GM18511 (cell line): ENCODE data around the gene TGFBR1.
"Not testable (repeated sequence)": the region's sequence is repeated elsewhere in the genome, so short reads cannot be mapped to it uniquely, and the experiment has no call there.

Experiments used
- ATAC-seq: cut with Tn5 transposase; IDR thresholded peaks from one replicate; pipeline ENCODE4 v1.9.1; 2021; ENCODE audit warnings: mild to moderate bottlenecking, moderate library complexity; ENCODE audit not compliant: unreplicated experiment

TGFBR1 gene

DNA sequence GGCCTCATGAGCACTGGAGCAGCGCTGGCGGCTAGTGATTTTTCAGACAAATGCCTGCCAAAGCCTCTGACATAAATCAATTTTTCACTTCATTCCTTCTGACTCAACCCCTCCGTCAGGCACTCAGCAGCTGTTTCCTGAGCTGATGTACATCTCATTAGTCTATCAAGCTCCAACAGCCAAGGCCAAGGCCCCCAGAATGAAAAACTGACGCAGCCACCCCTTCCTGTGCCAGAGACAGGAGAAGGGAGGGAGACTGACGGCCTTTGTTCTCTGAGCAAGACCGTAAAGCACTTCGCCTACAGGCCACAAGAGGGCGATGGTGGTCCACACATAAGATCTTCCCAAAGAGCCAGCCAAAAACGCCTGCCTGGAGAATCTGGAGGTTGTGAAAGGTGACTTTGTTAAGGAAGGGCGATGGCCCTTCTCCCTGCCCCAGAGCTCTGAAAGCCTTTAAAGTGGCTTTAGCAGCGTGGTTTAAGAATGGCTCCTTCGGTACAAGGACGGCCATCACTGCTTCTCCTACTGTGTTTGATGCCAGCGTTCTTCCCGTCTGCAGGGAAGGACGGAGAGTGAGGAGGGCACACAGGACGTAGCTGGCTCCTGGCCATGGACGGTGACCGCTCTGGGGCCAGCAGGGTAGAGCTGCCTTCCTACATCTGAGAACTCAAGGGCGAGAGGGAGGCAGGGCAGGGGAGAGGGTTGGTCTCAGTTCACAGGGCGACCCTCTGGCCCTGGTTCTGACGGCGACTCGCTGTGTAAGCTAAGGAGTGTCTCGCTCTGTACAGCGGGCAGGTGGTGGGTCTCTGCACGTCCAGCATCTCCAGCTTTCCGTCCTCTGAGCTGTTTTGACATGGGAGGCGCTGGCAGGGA lies 79.8 kb downstream of the TGFBR1 start:
- peak; percentile 37 for ATAC-seq

DNA sequence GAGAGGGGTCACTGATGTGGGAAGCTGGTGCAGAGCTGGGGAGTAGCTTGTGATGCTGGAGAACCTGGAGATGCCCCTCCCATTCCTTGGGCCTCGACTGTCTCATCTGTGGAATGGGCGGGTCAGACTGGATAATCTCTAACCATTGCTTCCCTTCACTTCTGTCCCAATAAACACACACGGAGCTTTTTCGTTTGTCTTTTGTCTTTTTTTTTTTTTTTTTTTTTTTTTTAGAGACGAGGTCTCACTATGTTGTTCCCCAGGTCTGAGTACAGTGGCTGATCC lies 80.4 kb downstream of the TGFBR1 start:
- ATAC-seq = no peak

DNA sequence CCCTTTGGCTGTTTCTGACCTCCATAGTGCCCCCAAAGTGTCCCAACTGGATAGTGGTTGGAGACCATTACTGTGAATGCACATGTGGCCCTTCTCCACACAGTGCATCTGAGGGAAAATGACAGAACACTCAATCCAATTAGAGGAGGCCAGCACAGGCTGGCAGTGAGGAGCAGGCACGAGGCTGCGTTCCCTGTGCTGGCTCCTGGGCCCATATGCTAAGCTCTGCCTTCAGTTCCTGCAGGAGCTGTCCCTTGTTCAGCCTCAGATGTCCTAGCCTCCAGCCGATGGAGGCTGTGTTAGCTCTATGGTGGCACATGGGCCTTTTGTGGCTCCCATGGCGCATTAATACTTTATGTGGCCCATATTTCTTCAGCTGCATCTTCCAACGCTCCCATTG lies 81.0 kb downstream of the TGFBR1 start:
- ATAC-seq = no peak

DNA sequence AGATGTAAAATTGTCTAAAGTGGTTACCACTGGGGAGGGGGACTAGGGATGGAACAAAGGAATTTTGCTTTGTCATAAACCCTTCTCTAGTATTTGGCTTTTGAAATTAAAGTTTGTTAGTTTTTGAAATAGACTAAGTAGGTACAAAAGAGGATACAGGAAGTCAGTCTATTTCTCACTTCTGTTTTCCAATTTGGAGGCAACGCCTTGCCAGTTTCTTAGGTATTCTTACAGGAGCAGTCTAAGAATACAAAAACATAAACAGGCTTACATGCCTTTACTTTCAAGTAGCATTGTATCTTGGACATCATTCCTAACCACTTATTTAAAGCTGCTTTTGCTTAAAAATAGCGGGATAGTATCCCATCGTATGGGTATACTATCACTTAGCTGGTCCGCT lies 82.4 kb downstream of the TGFBR1 start:
- ATAC-seq = no peak

DNA sequence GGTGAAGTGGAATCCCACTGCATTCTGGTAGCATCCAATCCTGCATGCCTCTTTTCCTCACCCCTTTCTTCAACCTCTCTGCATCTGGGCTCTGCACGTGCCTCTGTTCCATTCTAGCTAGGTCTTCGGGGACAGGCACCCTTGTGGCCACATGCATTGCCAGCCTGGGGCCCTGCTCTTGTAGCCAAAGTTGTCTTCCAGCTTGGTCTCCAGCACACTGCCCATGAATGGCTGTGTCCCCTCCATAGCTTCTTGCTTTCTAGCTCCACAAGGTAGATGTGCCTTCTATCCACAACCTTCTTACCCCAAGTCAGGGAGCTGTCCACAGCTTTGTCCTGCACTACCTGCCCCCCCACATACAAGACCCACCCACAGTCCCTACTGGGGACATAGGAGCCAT lies 84.3 kb downstream of the TGFBR1 start:
- ATAC-seq = no peak

DNA sequence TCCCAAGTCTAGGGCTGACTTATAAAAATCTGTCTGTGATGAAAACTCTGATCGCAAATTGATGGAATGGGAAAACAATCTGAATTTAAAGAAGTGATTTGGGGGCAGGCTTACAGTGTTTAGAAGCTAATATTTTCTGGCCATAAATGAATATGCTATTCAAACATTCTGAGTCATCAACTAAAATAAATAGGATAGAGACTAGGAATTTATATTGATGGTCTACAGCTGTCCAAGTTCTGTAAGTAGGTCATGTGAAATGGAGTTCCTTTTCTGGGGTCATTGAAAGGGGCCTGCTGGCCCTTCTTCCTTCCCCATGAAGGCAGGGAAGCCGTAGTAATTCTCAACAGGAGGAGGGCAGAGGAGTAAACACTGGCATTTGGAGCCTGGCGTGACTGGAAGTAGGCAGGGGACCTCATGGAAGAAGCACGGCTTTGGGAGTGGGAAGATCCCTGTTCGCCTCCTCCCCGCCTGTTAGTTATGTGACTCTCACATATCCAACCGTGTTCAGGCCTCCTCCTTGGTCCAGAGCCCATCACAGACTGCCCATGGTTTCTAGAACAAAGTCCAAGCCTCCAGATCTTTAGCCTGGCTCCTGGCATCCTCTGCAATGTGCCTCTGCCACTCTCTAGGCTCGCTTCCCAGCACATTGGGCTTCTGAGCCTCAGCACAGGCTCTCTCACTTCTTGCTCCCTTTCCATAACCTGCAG lies 85.1 kb downstream of the TGFBR1 start:
- ATAC-seq = no peak

DNA sequence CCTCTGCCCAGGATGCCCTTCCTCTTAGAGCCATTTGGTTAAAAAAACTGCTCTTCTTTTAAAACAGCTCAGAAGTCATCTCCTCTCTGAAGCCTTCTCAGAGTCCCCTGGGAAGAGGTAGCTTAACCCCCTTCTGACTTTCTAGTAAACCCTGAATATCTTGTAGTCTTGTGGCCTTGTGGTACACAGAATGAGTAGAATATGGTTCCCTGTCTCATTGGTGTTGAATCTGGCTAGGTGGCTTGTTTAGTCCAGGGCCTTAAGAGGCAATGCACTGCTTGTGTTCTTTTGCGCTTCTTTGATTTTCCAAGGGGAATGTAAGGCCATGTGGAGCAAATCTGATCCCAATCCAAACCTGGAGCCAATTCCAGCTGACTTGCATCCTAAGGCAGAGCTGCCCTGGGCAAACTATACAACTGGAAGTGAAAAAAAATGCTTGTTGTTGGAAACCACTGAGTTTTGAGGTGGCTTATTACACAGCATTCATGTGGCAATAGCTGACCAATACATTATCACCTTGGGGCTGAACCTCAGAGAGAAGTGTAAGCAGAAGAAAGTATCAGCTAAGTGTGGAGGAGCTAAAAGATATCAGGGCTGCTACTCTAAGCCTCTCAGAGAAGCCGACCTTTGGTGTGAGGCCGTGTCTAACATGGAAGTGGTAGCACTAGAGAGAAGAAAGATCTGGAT lies 85.8 kb downstream of the TGFBR1 start:
- no peak for ATAC-seq

DNA sequence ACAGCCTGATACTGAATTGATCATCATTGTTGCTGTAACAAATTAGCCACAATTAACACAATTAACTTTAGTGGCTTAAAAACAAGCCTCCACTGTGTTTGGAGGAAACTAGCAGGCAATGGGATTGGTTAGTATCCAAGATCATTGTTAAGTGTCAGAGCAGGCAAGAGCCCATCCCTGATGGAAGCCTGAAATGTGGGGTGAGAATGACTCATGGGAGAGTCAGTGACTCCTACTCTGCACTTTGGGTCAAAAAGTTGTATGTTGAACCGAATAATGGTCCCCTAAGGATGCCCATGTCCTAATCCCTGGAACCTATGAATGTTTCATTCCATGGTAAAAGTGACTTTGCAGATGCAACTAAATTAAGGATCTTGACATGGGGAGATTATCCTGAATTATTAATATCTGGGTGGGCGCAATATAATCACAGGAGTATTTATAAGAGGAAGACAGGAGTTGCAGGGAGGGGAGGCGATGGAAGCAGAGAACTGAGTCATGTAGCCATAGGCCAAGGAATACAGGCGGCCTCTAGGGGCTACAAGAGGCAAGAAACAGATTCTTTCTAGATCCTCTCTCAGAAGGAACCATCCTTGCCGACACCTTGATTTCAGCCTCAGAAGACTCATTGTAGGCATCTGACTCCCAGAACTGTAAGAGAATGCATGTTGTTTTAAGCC lies 88.0 kb downstream of the TGFBR1 start:
- ATAC-seq = no peak

DNA sequence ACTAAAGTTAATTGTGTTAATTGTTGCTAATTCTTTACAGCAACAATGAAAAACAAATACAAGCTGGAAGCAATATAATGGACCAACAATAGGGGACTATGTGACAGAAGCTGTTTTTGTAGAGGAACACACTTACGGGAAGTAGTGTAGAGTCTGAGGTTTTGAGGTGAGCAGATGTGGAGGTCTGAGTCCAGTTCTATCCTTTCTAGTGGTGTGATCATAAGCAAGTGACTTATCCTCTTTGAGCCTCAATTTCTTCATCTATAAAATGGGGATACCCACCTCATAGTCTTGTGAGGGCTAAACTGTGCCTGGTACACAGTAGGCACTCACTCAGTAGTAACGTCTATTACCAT lies 88.5 kb downstream of the TGFBR1 start:
- ATAC-seq = no peak

DNA sequence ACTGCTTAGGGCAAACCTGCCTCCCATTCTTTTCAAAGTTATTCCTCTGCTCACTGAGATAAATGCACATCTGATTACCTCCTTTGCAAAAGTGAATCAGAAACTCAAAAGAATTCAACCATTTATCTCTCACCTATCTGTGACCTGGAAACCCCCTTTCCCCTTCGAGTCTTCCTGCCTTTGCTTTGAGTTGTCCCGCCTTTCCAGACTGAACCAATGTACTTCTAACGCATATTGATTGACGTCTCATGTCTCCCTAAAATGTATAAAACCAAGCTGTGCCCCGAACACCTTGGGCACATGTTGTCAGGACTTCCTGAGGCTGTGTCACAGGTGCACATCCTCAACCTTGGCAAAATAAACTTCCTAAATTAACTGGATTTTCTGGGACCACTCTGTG lies 91.6 kb downstream of the TGFBR1 start:
- not testable (repeated sequence) for ATAC-seq

DNA sequence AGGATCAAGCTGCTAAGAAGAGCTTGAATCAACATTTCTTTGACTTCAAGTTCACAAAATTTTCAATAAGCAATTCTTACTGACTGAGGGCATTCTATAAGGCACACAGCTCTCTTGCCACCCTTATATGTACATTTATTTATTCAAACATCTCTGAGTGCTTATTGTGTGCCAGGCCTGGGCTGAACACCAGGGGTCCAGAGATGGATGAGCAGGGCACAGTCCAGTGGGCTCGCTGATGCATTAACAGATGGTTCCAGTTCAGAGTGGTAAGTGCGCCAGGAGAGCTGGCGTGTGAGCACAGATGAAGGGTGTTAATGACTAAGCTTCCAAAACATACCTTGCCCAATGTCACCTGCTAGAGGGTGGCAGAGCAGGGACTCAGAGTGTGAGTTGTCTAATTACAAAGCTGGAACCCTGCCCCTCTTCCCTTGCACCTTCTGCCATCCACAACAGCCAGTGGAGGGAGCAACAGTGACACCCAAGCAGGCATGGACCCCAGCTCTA lies 92.3 kb downstream of the TGFBR1 start:
- ATAC-seq = no peak

DNA sequence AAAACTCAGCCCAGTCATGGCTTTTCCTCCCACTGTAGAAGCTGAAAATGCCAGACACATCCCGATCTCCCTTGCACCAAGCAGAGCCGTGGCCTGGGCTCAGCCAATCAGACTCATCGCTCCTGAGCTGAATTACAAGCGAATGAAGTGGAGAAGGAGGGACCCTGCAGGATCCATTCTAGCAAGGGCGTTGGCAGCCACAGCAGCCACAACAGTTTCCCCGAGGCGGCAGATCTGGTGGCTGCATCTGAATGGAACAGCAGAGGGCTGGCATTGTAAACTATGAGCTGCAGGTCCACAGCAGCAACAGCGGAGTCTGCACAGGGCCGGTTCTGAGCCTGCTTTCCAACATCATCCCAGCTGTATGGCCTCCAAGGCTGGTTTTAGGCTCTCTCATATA lies 93.1 kb downstream of the TGFBR1 start:
- ATAC-seq = no peak

DNA sequence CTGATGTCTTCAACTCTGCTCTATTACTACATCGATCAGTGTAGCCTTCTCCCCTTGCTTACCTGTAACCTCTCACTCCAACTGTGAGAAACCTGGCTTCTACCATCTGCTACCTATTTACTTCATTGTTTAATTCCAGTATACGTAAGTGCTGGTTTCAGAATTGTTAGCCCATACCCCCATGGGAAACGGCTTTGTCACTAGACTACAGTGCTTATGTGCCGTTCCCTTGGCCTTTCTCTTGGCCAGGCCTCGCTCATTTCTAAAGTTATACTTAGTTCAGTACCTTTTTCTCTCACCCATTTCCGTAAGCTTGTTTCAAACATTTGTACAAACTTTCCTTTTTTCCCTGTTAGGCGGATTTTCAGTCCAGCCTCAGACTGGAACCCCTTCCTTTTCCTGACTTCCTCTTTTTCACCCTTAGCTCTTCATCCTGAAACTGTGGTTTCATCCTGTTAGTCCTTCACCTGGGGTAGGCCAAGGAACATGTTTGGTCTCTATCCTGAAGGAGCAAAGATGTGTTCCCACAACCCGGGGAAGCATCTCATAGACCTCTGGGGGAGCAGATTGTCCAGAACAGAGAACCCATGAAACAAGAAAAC lies 95.1 kb downstream of the TGFBR1 start:
- no peak for ATAC-seq

DNA sequence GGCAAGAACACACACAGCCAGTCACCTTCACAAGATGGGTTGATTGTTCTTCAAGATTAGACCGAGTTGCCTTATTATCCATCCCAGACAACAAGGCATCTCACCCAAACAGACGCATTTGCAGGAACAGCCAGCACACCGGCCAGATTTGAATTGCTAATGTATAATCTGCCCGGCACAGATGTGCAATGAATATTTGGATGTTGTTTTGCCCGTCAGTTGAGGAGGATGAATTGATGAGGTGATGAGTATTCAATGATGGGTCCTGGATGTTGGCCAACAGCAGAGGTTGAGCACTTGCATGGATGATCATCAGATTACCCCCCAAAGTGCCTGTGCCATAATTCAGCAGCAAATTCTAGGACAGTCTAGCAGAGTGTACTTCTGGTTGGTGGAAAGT lies 96.7 kb downstream of the TGFBR1 start:
- ATAC-seq = no peak
